Omental fat pad (tissue), 4 donors: ENCODE data around the gene MALL. TPM values are rescaled to one million over a fixed set of nuclear protein-coding genes. Genes with fewer than 3 reads are reported as not detected.
"Not testable (repeated sequence)": the region's sequence is repeated elsewhere in the genome, so short reads cannot be mapped to it uniquely, and the experiment has no call there.

Experiments
- ATAC-seq: fragments of 150-250 bp; one replicate; pipeline ENCODE4 v1.9.1; 2016; ENCODE audit warnings: mild to moderate bottlenecking, moderate library complexity; ENCODE audit not compliant: low FRiP score
- DNase-seq: peaks from one replicate; pipeline ENCODE4 v3.0.0-alpha.2; 2019; ENCODE audit warnings: low spot score
- CTCF ChIP-seq, 3 donors: fragments of 450-650 bp; IDR thresholded peaks; one replicate each; pipeline ENCODE4 v1.5.1; 2016 to 2017; ENCODE audit warnings: antibody characterized with exemption in 3 of 3, mild to moderate bottlenecking in 3 of 3, moderate library complexity in 2 of 3
- total RNA-seq, 4 donors: library from RNA; depleted of rRNA; stranded (reverse); fragments of >200 nt; gene quantifications; one replicate each; pipeline ENCODE4 v1.1.0, GENCODE V29; 2016

MALL gene
- 10 to 100 TPM in 3 of 4 donors, 1 to 10 TPM in 1; 6.7 to 38.5 (median 17.1) TPM for total RNA-seq

DNA sequence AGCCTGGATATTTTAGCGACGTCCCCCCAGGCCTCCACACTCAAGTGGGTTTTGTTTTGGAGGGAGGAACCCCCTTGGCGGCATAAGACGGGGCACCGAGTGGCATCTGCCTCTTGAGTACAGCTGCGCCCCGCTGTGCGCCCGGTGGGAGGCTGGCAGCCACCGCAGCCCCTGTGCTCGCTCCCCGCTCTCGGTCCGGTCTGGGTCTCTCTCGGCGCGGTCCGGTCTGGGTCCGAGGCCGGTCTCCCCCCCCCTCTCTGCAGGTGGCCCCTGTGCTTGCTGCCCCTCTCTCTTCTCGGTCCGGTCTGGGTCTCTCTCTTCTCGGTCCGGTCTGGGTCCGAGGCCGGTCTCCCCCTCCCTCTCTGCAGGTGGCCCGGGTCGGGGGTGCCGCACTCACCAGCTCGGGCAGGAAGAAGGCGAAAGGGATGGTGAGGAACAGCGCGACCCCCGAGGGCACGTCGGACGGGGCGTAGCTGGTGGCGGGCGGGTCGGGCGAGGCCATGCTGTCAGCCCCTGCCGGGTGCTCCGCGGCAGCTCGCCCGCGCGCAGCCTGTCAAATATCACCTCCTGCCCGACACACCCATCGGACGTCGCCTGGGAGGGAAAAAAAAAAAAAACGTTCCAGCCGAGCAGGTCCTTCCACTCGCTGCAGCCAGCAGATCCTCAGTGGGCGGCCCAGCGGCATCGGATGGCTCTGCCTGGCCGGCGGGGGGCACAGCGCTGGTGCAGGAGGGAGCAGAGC is at the start of gene MALL:
Gene MALL (minus strand): TSS at position 532 of the 742 bp plus-strand sequence. CDS start 30 bp downstream, at position 502.
- DNase-seq (no peak), ATAC-seq (peak; percentile 31)
- TF ChIP-seq CTCF (IDR thresholded peaks at IDR 0.05) = no peak

- DNase-seq (no peak), ATAC-seq (peak; percentile 85)
- TF ChIP-seq CTCF (IDR thresholded peaks at IDR 0.05) = no peak
These were observed 41.7 kb upstream of the MALL start for GRCh38 chr2:110157153-110157793.

DNA sequence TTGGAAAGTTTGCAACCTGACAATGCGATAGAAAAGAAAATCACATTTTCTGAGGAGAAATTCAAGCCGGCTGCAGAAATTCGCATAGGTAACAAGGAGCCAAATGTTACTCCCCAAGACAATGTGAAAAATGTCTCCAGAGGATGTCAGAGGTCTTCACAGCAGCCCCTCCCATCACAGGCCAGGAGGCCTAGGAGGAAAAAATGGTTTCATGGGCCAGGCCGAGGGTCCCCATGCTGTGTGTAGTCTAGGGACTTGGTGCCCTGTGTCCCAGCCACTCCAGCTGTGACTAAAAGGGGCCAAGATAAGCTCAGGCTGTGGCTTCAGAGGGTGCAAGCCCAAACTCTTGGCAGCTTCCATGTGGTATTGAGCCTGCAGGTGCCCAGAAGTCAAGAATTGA is 39.2 kb upstream of the MALL start:
- not testable (repeated sequence) for DNase-seq, ATAC-seq

DNA sequence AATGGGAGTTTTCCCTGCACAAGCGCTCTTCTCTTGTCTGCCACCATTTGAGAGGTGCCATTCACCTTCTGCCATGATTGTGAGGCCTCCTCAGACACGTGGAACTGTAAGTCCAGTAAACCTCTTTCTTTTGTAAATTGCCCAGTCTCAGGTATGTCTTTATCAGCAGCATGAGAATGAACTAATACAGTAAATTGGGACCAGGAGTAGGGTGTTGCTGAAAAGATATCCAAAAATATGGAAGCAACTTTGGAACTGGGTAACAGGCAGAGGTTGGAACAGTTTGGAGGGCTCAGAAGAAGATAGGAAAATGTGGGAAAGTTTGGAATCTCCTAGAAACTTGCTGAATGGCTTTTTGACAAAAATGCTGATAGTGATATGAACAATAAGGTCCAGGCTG is 38.6 kb upstream of the MALL start:
- DNase-seq, ATAC-seq: not testable (repeated sequence)

DNA sequence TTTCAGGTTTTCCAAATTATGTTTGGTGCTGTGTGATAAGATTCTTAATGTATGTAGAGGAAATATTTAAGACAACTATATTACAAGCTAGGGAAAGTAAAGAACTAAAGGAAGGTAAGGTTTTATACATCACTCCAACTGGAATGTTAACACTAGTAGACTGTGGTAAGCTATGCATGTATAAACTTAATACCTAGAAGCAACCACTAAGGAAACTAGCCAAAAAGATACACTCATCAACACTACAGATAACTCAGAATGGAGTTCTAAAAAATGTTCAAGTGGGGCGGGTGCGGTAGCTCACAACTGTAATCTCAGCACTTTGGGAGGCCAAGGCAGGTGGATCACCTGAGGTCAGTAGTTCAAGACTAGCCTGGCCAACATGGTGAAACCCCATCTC is 37.8 kb upstream of the MALL start:
- DNase-seq (no peak), ATAC-seq (no peak)
- TF ChIP-seq CTCF (IDR thresholded peaks at IDR 0.05) = no peak

- no peak for ATAC-seq
- no peak for TF ChIP-seq CTCF (IDR thresholded peaks at IDR 0.05)
- no peak for DNase-seq
These were observed 37.3 kb upstream of the MALL start for GRCh38 chr2:110152943-110153342.

GRCh38 chr2:110149330-110150220 is 34.0 kb upstream of the MALL start:
- TF ChIP-seq CTCF (IDR thresholded peaks at IDR 0.05) = no peak
- ATAC-seq (peak; percentile 90), DNase-seq (no peak)
